GM12873 (cell line): Measurements from ENCODE around the gene RIBC1.

Experiments
- CTCF ChIP-seq: IDR thresholded peaks from 2 replicates; pipeline ENCODE4 v1.5.1; 2012; ENCODE audit warnings: low read depth, mild to moderate bottlenecking, moderate library complexity, low read length, control low read depth; ENCODE audit not compliant: insufficient read depth; ENCODE audit errors: missing control alignments

RIBC1 gene

GRCh38 chrX:53421772-53422085 lies 944 bp upstream of the RIBC1 start:
- no peak for TF ChIP-seq CTCF

DNA sequence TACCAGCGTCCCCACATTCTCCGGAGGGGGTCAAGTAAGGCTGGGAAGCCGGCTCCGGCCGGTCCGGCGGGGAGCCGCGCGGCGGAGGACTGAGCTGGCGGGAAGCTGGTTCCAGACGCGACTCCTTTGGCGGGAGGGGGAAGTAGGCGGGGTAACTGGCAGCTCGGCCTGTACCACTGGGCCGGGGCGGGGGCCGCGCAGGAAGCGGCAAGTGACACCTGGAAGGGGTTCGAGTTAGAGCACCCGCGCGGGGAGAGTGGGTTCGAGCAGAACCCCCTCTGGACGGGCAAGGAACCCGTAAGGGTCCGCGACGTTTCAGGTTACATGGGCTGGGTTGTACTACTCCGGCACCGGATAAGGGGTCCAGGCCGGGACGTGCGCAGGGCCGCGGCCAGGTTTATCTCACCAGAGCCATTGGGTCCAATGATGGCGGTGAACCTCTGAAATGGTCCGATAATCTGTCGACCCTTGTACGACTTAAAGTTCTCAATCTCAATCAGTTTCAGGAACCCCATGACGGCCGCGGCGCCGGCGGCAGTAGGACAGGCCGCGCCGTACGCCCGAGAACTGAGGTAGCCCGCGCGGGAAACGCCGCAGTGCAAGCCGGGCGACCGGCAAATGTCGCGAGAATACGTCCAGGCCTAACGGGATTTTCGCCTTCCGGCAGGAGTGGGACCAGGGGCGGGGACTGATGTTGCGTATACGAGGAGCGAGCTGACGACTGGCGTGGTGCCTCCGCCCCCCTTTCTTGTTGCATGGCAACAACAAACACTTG lies 400 bp upstream of the RIBC1 start, which contains the start of gene SMC1A:
SMC1A (minus strand) TSS at position 569 of the 775 bp plus-strand sequence; CDS start at position 515, 54 bp downstream.
- no peak for TF ChIP-seq CTCF

DNA sequence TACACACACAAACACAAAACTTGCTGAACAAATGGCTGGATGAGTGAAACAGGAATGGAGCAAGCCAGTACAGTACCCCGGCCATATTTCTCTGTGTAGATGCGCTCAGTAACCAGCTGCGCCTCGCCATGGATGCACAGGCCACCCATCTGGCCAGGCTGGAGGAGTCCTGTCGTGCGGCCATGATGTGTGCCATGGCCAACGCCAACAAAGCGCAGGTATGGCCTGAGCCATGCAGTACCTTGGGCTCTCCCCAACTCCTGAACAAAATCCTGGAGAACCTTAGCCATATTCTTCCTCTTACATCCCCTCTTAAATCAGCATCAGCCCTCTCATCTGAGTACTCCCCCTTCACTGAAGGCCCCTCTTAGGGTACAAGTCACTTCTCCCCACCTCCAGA lies 7.1 kb downstream of the RIBC1 start:
- TF ChIP-seq CTCF = no peak

- no peak for TF ChIP-seq CTCF
Measured at GRCh38 chrX:53430231-53430630, 7.6 kb downstream of the RIBC1 start.

GRCh38 chrX:53433651-53434639 lies 11.3 kb downstream of the RIBC1 start, which contains the start of gene HSD17B10:
Gene HSD17B10 (minus strand): TSS chrX:53434370. CDS start chrX:53434345, 25 bp downstream.
- no peak for TF ChIP-seq CTCF

DNA sequence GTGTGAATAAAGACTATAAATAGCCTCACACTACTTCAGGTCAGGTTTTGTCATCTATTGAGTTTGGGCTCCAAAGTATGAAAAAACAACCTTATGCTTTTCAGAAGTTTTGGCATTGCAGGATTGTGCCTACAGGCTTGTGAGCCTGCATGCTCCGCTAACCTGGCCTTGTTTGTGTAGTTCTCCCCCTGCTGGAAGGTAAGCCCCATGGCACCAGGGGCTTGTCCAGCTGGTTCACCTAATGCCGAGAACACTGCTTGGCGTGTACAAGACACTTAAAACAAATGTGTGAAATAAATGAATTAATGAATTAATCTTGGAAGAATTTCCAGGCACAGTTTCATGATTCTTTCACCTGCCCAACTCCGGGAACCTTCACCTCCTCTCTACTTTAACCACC lies 13.3 kb downstream of the RIBC1 start:
- peak; percentile 93 for TF ChIP-seq CTCF

- no peak for TF ChIP-seq CTCF
Measured at GRCh38 chrX:53437206-53437605, 14.5 kb downstream of the RIBC1 start.
